Stimulated activated CD4-positive, alpha-beta T cell treated with anti-CD3 and anti-CD28 coated beads, Interleukin-15, amount 100 ng/mL, for 48 hours (primary cell): ENCODE results near the gene C1GALT1.
"Not testable (repeated sequence)": the region's sequence is repeated elsewhere in the genome, so short reads cannot be mapped to it uniquely, and the experiment has no call there.

Experiments used
- DNase-seq, 2 donors: peaks; one replicate each; pipeline ENCODE4 v3.0.0-alpha.2; 2020; ENCODE audit warnings: low read depth in 2 of 2

Gene C1GALT1

GRCh38 chr7:7182156-7183060 is at the start of gene C1GALT1:
Gene C1GALT1 (plus strand): TSS chr7:7182544. CDS start chr7:7234320, 51,776 bp downstream.
- DNase-seq = peak; percentile 93 to 97

GRCh38 chr7:7134046-7134445 is 48.3 kb upstream of the C1GALT1 start:
- no peak for DNase-seq

- no peak for DNase-seq
Measured at GRCh38 chr7:7135074-7135473, 47.3 kb upstream of the C1GALT1 start.

- DNase-seq = not testable (repeated sequence)
Measured at GRCh38 chr7:7135924-7136323, 46.4 kb upstream of the C1GALT1 start.

GRCh38 chr7:7136466-7137381 is 45.6 kb upstream of the C1GALT1 start:
- DNase-seq = no peak

- DNase-seq = no peak
Measured at GRCh38 chr7:7138897-7139296, 43.4 kb upstream of the C1GALT1 start.

- not testable (repeated sequence) for DNase-seq
Measured at GRCh38 chr7:7143404-7143803, 38.9 kb upstream of the C1GALT1 start.

- not testable (repeated sequence) for DNase-seq
Measured at GRCh38 chr7:7145151-7145550, 37.2 kb upstream of the C1GALT1 start.

- DNase-seq = no peak
Measured at GRCh38 chr7:7146837-7147236, 35.5 kb upstream of the C1GALT1 start.

GRCh38 chr7:7148798-7149481 is 33.4 kb upstream of the C1GALT1 start:
- no peak for DNase-seq

- DNase-seq = no peak
Measured at GRCh38 chr7:7151285-7151684, 31.1 kb upstream of the C1GALT1 start.

- no peak for DNase-seq
Measured at GRCh38 chr7:7151865-7152264, 30.5 kb upstream of the C1GALT1 start.

GRCh38 chr7:7152315-7152714 is 30.0 kb upstream of the C1GALT1 start:
- no peak for DNase-seq

GRCh38 chr7:7154355-7154754 is 28.0 kb upstream of the C1GALT1 start:
- DNase-seq = not testable (repeated sequence)

GRCh38 chr7:7156663-7157062 is 25.7 kb upstream of the C1GALT1 start:
- no peak for DNase-seq

- DNase-seq = peak; percentile 9 to 22
Measured at GRCh38 chr7:7157177-7157886, 25.0 kb upstream of the C1GALT1 start.

- DNase-seq = no peak
Measured at GRCh38 chr7:7157887-7158271, 24.5 kb upstream of the C1GALT1 start.

- no peak for DNase-seq
Measured at GRCh38 chr7:7159063-7159658, 23.2 kb upstream of the C1GALT1 start.

- no peak for DNase-seq
Measured at GRCh38 chr7:7164591-7164990, 17.8 kb upstream of the C1GALT1 start.

- DNase-seq = no peak
Measured at GRCh38 chr7:7165372-7165771, 17.0 kb upstream of the C1GALT1 start.

GRCh38 chr7:7166318-7166717 is 16.0 kb upstream of the C1GALT1 start:
- DNase-seq = no peak
